GM15510 (cell line): ENCODE data around the gene CYP19A1.

Source experiments
- POLR2A ChIP-seq: IDR thresholded peaks from 3 replicates; pipeline ENCODE4 v1.6.1; 2011; ENCODE audit warnings: borderline replicate concordance; ENCODE audit not compliant: insufficient read length; ENCODE audit errors: extremely low read depth

CYP19A1 gene

GRCh38 chr15:51299187-51300015 lies 39.0 kb downstream of the CYP19A1 start:
- TF ChIP-seq POLR2A, result no peak

- no peak for TF ChIP-seq POLR2A
Measured at GRCh38 chr15:51298620-51299019, 39.8 kb downstream of the CYP19A1 start.

- TF ChIP-seq POLR2A, result no peak
Measured at GRCh38 chr15:51290720-51291119, 47.7 kb downstream of the CYP19A1 start.

GRCh38 chr15:51289290-51289689 lies 49.1 kb downstream of the CYP19A1 start:
- TF ChIP-seq POLR2A, result no peak

- no peak for TF ChIP-seq POLR2A
Measured at GRCh38 chr15:51288143-51289065, 50.0 kb downstream of the CYP19A1 start.

GRCh38 chr15:51286816-51287215 lies 51.6 kb downstream of the CYP19A1 start:
- no peak for TF ChIP-seq POLR2A

GRCh38 chr15:51285399-51285798 lies 53.0 kb downstream of the CYP19A1 start:
- TF ChIP-seq POLR2A, result no peak

- no peak for TF ChIP-seq POLR2A
Measured at GRCh38 chr15:51284871-51285270, 53.5 kb downstream of the CYP19A1 start.

- TF ChIP-seq POLR2A, result no peak
Measured at GRCh38 chr15:51283026-51283425, 55.4 kb downstream of the CYP19A1 start.

- no peak for TF ChIP-seq POLR2A
Measured at GRCh38 chr15:51281368-51281967, 56.9 kb downstream of the CYP19A1 start.

- no peak for TF ChIP-seq POLR2A
Measured at GRCh38 chr15:51280838-51281237, 57.6 kb downstream of the CYP19A1 start.

- no peak for TF ChIP-seq POLR2A
Measured at GRCh38 chr15:51279391-51279790, 59.0 kb downstream of the CYP19A1 start.

- no peak for TF ChIP-seq POLR2A
Measured at GRCh38 chr15:51277101-51277500, 61.3 kb downstream of the CYP19A1 start.

- no peak for TF ChIP-seq POLR2A
Measured at GRCh38 chr15:51274956-51275355, 63.4 kb downstream of the CYP19A1 start.

GRCh38 chr15:51270706-51271105 lies 67.7 kb downstream of the CYP19A1 start:
- no peak for TF ChIP-seq POLR2A
